Measurements from ENCODE around the gene DIABLO.

- no peak for TF ChIP-seq GTF2A2 (tag; IDR thresholded peaks at IDR 0.05)
- no peak for TF ChIP-seq ZNF655 (CRISPR knock-in tag; IDR thresholded peaks at IDR 0.05)
- no peak for TF ChIP-seq USF2 (CRISPR knock-in tag; IDR thresholded peaks at IDR 0.05)
- TF ChIP-seq SETDB1 (IDR thresholded peaks at IDR 0.05; ENCODE audit: low read length) = no peak
- no peak for TF ChIP-seq NR2F6 (CRISPR knock-in tag; IDR thresholded peaks at IDR 0.05)
- TF ChIP-seq GABPB2 (CRISPR knock-in tag; conservative IDR thresholded peaks at IDR 0.05) = no peak
- no peak for TF ChIP-seq ZNF280B (CRISPR knock-in tag; IDR thresholded peaks at IDR 0.05)
- TF ChIP-seq SREBF2 (CRISPR knock-in tag; IDR thresholded peaks at IDR 0.05) = no peak
- no peak for TF ChIP-seq ZNF318 (IDR thresholded peaks at IDR 0.05; ENCODE audit: borderline replicate concordance in 1 of 2, low read depth in 1 of 2)
- 0 out of 2 replicates have a peak, but pooled peaks have one; percentile 4 for TF ChIP-seq JUND (IDR thresholded peaks at IDR 0.05; ENCODE audit: borderline replicate concordance, low read depth, low read length)
- no peak for TF ChIP-seq JUND (tag; IDR thresholded peaks at IDR 0.05; ENCODE audit: borderline replicate concordance, low read depth, low read length)
- no peak for TF ChIP-seq ZNF384 (IDR thresholded peaks at IDR 0.05; ENCODE audit: low read depth, low read length)
- TF ChIP-seq LARP7 (IDR thresholded peaks at IDR 0.05) = no peak
- no peak for TF ChIP-seq POLR2AphosphoS5 (IDR thresholded peaks at IDR 0.05; ENCODE audit: control insufficient read depth, insufficient read depth, low read depth, low read length)
- TF ChIP-seq ZKSCAN1 (IDR thresholded peaks at IDR 0.05; ENCODE audit: low read depth, low read length) = no peak
Observed at GRCh38 chr12:122166422-122167349, 59.2 kb downstream of the DIABLO start.
